ENCODE measurements around the gene KNTC1. TPM values are rescaled to one million over a fixed set of nuclear protein-coding genes. Genes with fewer than 3 reads are reported as not detected.
"Not testable (repeated sequence)": the region's sequence is repeated elsewhere in the genome, so short reads cannot be mapped to it uniquely, and the experiment has no call there.

The KNTC1 gene
- total RNA-seq, 2 experiments from 2014 or later: 124 to 136 TPM

DNA sequence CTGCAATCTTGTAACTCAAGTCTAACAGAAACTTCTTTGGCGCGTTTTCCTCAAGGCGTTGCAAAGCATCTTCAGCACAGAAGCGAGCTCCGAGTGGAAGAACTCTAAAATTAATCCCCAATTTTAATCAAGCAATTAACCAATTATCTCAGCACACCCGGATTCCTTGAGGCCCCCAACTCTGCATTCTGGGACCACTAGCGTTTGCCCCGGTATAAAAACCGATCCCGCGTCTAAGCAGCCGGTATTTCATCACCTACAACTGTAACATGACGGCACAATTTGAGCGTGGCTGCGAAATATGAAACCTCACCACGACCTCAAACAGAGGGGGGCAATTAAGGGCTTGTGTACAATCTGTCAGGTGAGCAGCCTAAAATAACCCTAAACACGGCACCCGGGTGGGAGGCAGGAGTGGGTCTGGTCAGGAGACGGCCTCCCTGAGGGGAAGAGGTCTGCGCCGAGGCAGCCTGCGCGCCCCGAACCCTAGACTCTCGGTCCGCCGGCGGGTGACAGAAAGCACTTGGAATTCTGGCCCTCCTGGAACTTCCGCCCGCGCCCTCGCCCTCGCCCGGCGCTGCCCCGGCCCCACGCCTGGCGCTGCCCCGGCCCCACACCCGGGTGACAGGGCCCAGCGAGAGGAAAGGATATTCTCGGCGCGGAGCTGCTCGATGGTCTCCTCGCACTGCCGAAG is 26.9 kb upstream of the KNTC1 start:
- peaks cover 40% of the 10 kb centered on the region for H3K4me1 Mint-ChIP-seq
- CTCF ChIA-PET: interaction anchor here (0.7 to 1.8 kb wide), 11 partner anchors 10 to 146 kb away, joined by 3 to 7 read pairs (median 4); no protein-coding TSS in a partner anchor

GRCh38 chr12:122500685-122501488 is 26.2 kb upstream of the KNTC1 start, which contains the start of gene ZCCHC8:
ZCCHC8 (minus strand) TSS chr12:122500932; CDS start chr12:122500840, 92 bp downstream.
- H3K4me1 Mint-ChIP-seq: peaks cover 38% of the 10 kb centered on the region
- POLR2A ChIA-PET: interaction anchor here (0.6 to 2.8 kb wide), 8 partner anchors 10 to 859 kb away, joined by 3 to 25 read pairs (median 4); partner anchors contain the start of genes DIABLO, KNTC1 and RSRC2
- DNase-seq: peak; percentile 98
- H3K27ac Mint-ChIP-seq: peak within 1 kb of the TSS; percentile 100
- H3K4me3 Mint-ChIP-seq: peak within 1 kb of the TSS; percentile 97
- no peaks in the 10 kb centered on the region for H3K9me3 Mint-ChIP-seq
- no peaks in the 10 kb centered on the region for H3K27me3 Mint-ChIP-seq
- CTCF ChIA-PET: interaction anchor here (0.9 to 1.8 kb wide), 17 partner anchors 9 to 163 kb away, joined by 3 to 7 read pairs (median 4); partner anchors contain the start of genes KNTC1 and RSRC2
- peaks cover 39% of the 10 kb centered on the region for H3K36me3 Mint-ChIP-seq (ENCODE audit: low read depth)

More for the DNA sequence above, 26.9 kb upstream of the KNTC1 start:
- Mint-ChIP-seq H3K9me3 (no peaks in the 10 kb centered on the region), H3K27ac (peak overlapping the region; percentile 100), H3K4me3 (peak overlapping the region; percentile 97), H3K27me3 (no peaks in the 10 kb centered on the region), H3K36me3 (ENCODE audit: low read depth) (peaks cover 39% of the 10 kb centered on the region)
- POLR2A ChIA-PET: interaction anchor here (0.7 to 2.8 kb wide), 5 partner anchors 9 to 274 kb away, joined by 3 to 25 read pairs (median 4); partner anchors contain the start of genes DIABLO, KNTC1 and RSRC2
- DNase-seq: peak; percentile 59

DNA sequence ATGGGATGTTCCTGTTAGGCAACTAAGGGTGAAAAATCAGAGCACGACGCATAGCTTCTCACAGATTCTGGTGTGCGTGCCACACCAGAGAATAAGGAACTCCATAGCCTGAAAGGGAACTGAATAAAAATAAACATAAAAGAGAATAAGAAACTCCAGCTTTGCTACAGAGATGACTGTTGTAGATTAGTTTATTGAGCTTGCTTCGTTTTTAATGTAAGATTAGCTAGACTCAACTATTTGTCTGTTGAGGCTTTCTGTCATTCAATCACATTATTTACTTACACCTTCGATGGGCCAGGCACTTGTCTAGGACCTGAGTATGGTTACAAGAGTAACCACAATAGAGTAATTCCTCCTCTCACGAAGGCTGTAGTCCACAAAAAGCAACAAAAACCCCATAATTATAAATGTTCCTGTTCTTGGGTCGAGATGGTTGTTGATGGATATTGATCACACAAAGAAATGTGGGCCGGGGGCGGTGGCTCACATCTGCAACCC is 25.5 kb upstream of the KNTC1 start:
- Mint-ChIP-seq H3K4me3 (peak overlapping the region; percentile 97), H3K27me3 (no peaks in the 10 kb centered on the region), H3K36me3 (ENCODE audit: low read depth) (peaks cover 45% of the 10 kb centered on the region), H3K27ac (peak overlapping the region; percentile 100), H3K4me1 (peaks cover 41% of the 10 kb centered on the region), H3K9me3 (no peaks in the 10 kb centered on the region)
- ChIA-PET POLR2A (interaction anchor here (0.6 to 2.8 kb wide), 5 partner anchors 11 to 859 kb away, joined by 3 to 25 read pairs (median 3); partner anchors contain the start of genes KNTC1 and RSRC2), CTCF (interaction anchor here (0.9 to 1.8 kb wide), 16 partner anchors 9 to 164 kb away, joined by 3 to 7 read pairs (median 4); partner anchors contain the start of genes KNTC1 and RSRC2)
- no peak for DNase-seq

- no peak for DNase-seq
- no peak overlapping the region for H3K4me3 Mint-ChIP-seq
- H3K4me1 Mint-ChIP-seq: peaks cover 32% of the 10 kb centered on the region
- H3K9me3 Mint-ChIP-seq: no peaks in the 10 kb centered on the region
- H3K27ac Mint-ChIP-seq: peak overlapping the region; percentile 55
- POLR2A ChIA-PET: interaction anchor here (0.7 to 1.0 kb wide), 3 partner anchors 24 to 81 kb away, joined by 3 to 5 read pairs (median 3); partner anchors contain the start of genes KNTC1 and RSRC2
- peaks cover 46% of the 10 kb centered on the region for H3K36me3 Mint-ChIP-seq (ENCODE audit: low read depth)
- CTCF ChIA-PET: interaction anchor here (0.5 to 1.2 kb wide), 6 partner anchors 9 to 852 kb away, joined by 3 to 5 read pairs (median 4); partner anchors contain the start of gene CLIP1
- H3K27me3 Mint-ChIP-seq: no peaks in the 10 kb centered on the region
These were observed 23.8 kb upstream of the KNTC1 start for GRCh38 chr12:122503147-122503751.

GRCh38 chr12:122503783-122504590 is 23.1 kb upstream of the KNTC1 start:
- no peak for DNase-seq
- Mint-ChIP-seq H3K9me3 (no peaks in the 10 kb centered on the region), H3K27me3 (no peaks in the 10 kb centered on the region), H3K4me3 (no peak overlapping the region), H3K36me3 (ENCODE audit: low read depth) (peaks cover 47% of the 10 kb centered on the region), H3K27ac (peak overlapping the region; percentile 55), H3K4me1 (peaks cover 26% of the 10 kb centered on the region)
- CTCF ChIA-PET: interaction anchor here (0.5 to 1.3 kb wide), 5 partner anchors 8 to 853 kb away, joined by 3 to 5 read pairs (median 4); partner anchors contain the start of gene CLIP1
- POLR2A ChIA-PET: interaction anchor here (1.0 kb wide), 1 partner anchor 23 kb away, joined by 3 read pairs; the partner anchor contains the start of genes KNTC1 and RSRC2

GRCh38 chr12:122505419-122506051 is 21.5 kb upstream of the KNTC1 start:
- Mint-ChIP-seq H3K9me3 (no peaks in the 10 kb centered on the region), H3K36me3 (ENCODE audit: low read depth) (peaks cover 56% of the 10 kb centered on the region)
- POLR2A ChIA-PET: no interaction called here

DNA sequence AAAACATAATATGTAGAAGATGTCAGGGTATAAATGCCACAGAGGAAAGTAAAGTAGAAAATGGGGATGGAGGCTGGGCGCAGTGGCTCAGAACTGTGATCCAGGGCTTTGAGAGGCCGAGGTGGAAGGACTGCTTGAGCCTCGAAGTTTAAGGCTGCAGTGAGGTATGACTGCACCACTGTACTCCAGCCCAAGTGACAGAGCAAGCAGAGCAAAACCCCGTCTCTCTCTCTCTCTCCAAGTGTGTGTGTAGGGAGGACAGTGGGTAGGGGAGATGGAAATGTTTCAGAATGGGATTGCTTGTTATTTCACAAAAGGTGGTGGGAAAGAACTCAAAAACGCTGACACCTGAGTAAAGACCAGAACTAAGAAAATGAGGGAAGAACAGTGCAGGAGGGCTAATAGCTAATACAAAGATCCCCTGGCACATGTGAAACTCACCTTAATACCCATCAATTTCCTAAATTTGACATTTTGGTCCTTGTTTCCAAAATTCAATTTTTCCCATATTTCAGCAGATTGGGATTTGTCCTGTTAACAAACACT is 20.6 kb upstream of the KNTC1 start:
- ChIA-PET POLR2A (no interaction called here), CTCF (no interaction called here)
- Mint-ChIP-seq H3K4me1 (peaks cover 17% of the 10 kb centered on the region), H3K27me3 (no peaks in the 10 kb centered on the region), H3K4me3 (no peak overlapping the region), H3K9me3 (no peaks in the 10 kb centered on the region), H3K27ac (no peak overlapping the region), H3K36me3 (ENCODE audit: low read depth) (peaks cover 61% of the 10 kb centered on the region)
- DNase-seq: no peak

More at GRCh38 chr12:122505419-122506051, 21.5 kb upstream of the KNTC1 start:
- H3K27ac Mint-ChIP-seq: no peak overlapping the region
- H3K4me1 Mint-ChIP-seq: peaks cover 23% of the 10 kb centered on the region
- no peak for DNase-seq
- H3K4me3 Mint-ChIP-seq: no peak overlapping the region
- no peaks in the 10 kb centered on the region for H3K27me3 Mint-ChIP-seq
- CTCF ChIA-PET: interaction anchor here (0.9 to 1.3 kb wide), 2 partner anchors 24 to 106 kb away, joined by 3 read pairs; no protein-coding TSS in a partner anchor

DNA sequence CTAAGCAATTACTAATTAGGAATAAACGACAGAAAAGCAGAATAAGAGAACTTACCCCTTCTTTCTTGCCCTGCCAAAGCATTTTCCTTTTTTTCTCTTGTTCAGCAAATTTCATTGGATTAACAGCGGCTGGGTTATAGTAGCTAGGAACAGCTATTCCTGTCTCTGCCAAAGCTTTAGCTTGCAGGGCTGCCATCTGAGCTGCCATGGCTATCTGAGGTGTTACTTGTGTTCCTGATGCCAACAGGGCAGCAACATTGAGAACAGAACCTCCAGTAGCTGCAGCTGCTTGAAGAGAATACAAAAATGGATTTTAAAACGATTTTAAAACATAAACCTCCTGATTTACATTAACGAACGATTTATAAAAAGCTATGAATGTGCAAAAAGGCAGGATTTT is 18.9 kb upstream of the KNTC1 start:
- H3K36me3 Mint-ChIP-seq (ENCODE audit: low read depth): peaks cover 62% of the 10 kb centered on the region
- no peaks in the 10 kb centered on the region for H3K9me3 Mint-ChIP-seq
- ChIA-PET CTCF (interaction anchor here (0.6 to 2.1 kb wide), 4 partner anchors 10 to 78 kb away, joined by 3 to 8 read pairs (median 4); partner anchors contain the start of genes KNTC1 and RSRC2), POLR2A (no interaction called here)
- H3K27me3 Mint-ChIP-seq: no peaks in the 10 kb centered on the region
- no peak for DNase-seq
- peaks cover 8% of the 10 kb centered on the region for H3K4me1 Mint-ChIP-seq
- no peak overlapping the region for H3K27ac Mint-ChIP-seq
- H3K4me3 Mint-ChIP-seq: no peak overlapping the region

- not testable (repeated sequence) for H3K4me3 Mint-ChIP-seq, H3K27me3 Mint-ChIP-seq, H3K27ac Mint-ChIP-seq, DNase-seq, H3K9me3 Mint-ChIP-seq
- CTCF ChIA-PET: interaction anchor here (0.6 to 1.5 kb wide), 6 partner anchors 10 to 207 kb away, joined by 3 to 5 read pairs (median 4); partner anchors contain the start of gene ZCCHC8
- POLR2A ChIA-PET: interaction anchor here (0.6 kb wide), 1 partner anchor 113 kb away, joined by 7 read pairs; no protein-coding TSS in a partner anchor
- H3K4me1 Mint-ChIP-seq: peaks cover 26% of the 10 kb centered on the region
- H3K36me3 Mint-ChIP-seq (ENCODE audit: low read depth): peaks cover 77% of the 10 kb centered on the region
These were observed 14.0 kb upstream of the KNTC1 start for GRCh38 chr12:122513028-122513427.

DNA sequence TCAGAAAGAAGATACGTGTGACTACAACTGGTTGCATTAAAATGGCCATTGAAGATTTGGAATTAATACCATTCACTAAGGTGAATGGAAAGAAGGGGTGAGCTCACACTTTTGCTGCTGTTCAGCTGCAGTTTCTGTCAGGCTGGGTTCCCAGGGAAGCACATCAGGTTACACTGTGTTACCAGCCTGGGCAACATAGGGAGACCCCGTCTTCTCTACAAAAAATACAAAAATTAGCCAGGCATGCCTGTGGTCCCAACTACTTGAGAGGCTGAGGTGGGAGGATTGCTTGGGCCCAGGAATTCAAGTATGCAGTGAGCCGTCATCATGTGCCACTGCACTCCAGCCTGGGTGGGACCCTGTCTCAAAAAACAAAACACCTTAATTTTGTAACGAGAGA is 13.4 kb upstream of the KNTC1 start:
- H3K27me3 Mint-ChIP-seq: no peaks in the 10 kb centered on the region

More for the DNA sequence above, 13.4 kb upstream of the KNTC1 start:
- H3K4me1 Mint-ChIP-seq: peaks cover 28% of the 10 kb centered on the region
- H3K4me3 Mint-ChIP-seq: no peak overlapping the region
- no peaks in the 10 kb centered on the region for H3K9me3 Mint-ChIP-seq
- peaks cover 75% of the 10 kb centered on the region for H3K36me3 Mint-ChIP-seq (ENCODE audit: low read depth)
- H3K27ac Mint-ChIP-seq: no peak overlapping the region
- POLR2A ChIA-PET: interaction anchor here (0.6 kb wide), 1 partner anchor 113 kb away, joined by 7 read pairs; no protein-coding TSS in a partner anchor
- no peak for DNase-seq
- CTCF ChIA-PET: interaction anchor here (0.9 to 1.5 kb wide), 2 partner anchors 11 to 207 kb away, joined by 5 read pairs; no protein-coding TSS in a partner anchor
